ENCODE measurements around the gene LRRC27. TPM values are rescaled to one million over a fixed set of nuclear protein-coding genes. Genes with fewer than 3 reads are reported as not detected.

LRRC27 gene
- total and polyA plus RNA-seq, 12 donors, result 6.5 to 17.6 (median 9.9) TPM

DNA sequence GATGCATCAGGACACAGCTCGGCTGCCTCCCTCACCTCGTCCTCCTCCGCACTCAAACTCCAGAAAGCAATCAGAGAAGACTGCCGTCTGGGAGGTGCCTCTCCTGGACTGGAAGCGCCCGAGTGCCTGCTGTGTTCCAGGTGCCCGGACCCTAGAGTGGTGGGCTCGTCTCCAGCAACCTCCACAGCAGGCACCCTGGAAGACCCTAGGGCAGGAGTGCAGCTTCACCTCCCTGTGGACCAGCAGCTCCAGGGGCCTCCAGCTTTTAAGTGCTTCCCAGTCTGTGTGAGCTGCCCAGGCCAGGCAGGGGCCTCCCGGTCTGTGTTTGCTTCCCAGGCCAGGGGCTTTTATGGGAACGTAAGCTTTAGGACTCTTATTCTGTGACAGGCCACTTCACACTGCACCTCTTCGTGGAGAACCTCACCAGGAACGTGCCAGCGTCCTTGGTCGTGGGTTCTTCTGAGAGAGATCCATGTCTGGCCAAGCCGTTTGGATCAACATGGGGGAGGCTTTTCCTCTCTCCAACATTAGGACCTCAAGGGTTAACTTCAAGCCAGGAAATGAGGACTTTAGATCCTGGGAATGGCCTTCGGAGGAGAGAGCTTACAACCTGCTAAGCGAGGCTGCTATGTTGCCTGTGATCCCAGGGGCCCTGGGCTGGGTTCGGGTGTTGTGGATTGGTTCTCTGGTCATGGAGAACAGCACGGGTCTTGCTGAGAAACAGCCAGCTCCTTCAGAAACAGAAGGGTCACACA, 59.1 kb downstream of the LRRC27 start:
- Histone ChIP-seq H3K9me3 (replicated peaks in 1 of 3) (no peaks in the 10 kb centered on the region), H3K36me3 (replicated peaks in 1 of 2) (no peaks in the 10 kb centered on the region), H3K27me3 (no peaks in the 10 kb centered on the region), H3K27ac (no peak overlapping the region), H3K4me3 (no peak overlapping the region), H3K4me1 (replicated peaks in 1 of 2) (peaks cover 24 to 26% of the 10 kb centered on the region in 2 donors)
- intact Hi-C loops (cut with DNase I), result no loop called here
- peak in 5 of 7 donors; percentile 8 to 51 (median 26) for DNase-seq
- 84 to 87% (median 85%) methylated on average over 9 to 19 of the region's 19 CpGs for WGBS, 4 donors
- TF ChIP-seq POLR2A (IDR thresholded peaks at IDR 0.05), result no peak
- TF ChIP-seq, protein P1, sequence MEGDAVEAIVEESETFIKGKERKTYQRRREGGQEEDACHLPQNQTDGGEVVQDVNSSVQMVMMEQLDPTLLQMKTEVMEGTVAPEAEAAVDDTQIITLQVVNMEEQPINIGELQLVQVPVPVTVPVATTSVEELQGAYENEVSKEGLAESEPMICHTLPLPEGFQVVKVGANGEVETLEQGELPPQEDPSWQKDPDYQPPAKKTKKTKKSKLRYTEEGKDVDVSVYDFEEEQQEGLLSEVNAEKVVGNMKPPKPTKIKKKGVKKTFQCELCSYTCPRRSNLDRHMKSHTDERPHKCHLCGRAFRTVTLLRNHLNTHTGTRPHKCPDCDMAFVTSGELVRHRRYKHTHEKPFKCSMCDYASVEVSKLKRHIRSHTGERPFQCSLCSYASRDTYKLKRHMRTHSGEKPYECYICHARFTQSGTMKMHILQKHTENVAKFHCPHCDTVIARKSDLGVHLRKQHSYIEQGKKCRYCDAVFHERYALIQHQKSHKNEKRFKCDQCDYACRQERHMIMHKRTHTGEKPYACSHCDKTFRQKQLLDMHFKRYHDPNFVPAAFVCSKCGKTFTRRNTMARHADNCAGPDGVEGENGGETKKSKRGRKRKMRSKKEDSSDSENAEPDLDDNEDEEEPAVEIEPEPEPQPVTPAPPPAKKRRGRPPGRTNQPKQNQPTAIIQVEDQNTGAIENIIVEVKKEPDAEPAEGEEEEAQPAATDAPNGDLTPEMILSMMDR (IDR thresholded peaks at IDR 0.05), result no peak

DNA sequence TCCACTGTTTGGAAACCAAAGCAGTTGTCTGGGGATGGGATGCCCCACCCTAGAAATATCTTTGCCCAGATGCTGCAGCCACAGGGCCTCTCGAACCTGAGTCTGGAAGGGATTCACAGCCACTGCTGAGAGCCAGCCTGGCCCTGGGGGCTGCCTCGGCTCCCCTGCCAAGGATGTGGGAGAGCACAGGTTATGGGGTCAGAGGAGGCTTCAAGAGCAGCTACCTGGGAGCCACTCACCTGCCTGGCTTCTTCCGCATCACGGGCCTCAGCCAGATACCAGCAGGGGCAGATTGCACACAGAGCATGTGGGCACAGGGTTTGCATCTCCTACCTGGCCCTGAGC, 59.7 kb downstream of the LRRC27 start:
- intact Hi-C loops (cut with DNase I), result no loop called here
- no peak overlapping the region for H3K27ac ChIP-seq
- no peaks in the 10 kb centered on the region for H3K36me3 ChIP-seq (replicated peaks in 1 of 2)
- no peak overlapping the region for H3K4me3 ChIP-seq
- WGBS, 4 donors, result 73 to 100% (median 92%) methylated on average over 1 to 4 of the region's 4 CpGs
- peak in 3 of 7 donors; percentile 12 to 51 (median 17) for DNase-seq
- H3K4me1 ChIP-seq (replicated peaks in 1 of 2), result peaks cover 24 to 26% of the 10 kb centered on the region in 2 donors
- H3K9me3 ChIP-seq (replicated peaks in 1 of 3), result no peaks in the 10 kb centered on the region
- H3K27me3 ChIP-seq, result no peaks in the 10 kb centered on the region
- TF ChIP-seq, protein P1 (IDR thresholded peaks at IDR 0.05), result no peak
- TF ChIP-seq POLR2A (IDR thresholded peaks at IDR 0.05), result no peak

DNA sequence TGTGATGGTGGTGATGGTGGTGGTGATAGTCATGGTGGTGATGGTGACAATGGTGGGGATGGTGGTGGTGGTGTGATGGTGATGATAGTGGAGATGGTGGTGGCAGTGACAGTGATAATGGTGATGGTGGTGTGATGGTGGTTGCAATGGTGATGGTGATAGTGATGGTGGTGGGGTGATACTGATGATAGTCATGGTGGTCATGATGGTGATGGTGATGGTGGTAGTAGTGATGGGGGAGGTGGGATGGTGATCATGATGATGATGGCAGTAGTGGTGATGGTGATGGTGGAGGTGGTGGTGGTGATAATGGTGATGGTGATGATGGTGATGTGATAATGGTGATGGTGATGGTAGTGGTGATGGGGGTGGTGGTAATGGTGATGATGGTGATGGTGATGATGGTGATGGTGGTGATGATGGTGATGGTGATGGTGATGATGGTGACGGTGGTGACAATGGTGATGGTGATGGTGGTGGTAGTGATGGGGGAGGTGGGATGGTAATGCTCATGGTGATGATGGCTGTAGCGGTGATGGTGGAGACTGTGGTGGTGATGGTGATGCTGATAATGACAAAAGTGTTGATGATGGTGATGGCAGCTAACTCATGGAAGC, 60.3 kb downstream of the LRRC27 start:
- intact Hi-C loops (cut with DNase I), result no loop called here
- Histone ChIP-seq H3K36me3 (replicated peaks in 1 of 2) (no peaks in the 10 kb centered on the region), H3K4me3 (no peak overlapping the region), H3K27me3 (no peaks in the 10 kb centered on the region), H3K4me1 (replicated peaks in 1 of 2) (peaks cover 24 to 26% of the 10 kb centered on the region in 2 donors), H3K9me3 (replicated peaks in 1 of 3) (no peaks in the 10 kb centered on the region), H3K27ac (peak overlapping the region in 1 of 5 donors; percentile 95)
- 84 to 97% (median 95%) methylated on average over 2 of the region's 2 CpGs for WGBS, 4 donors
- peak in 3 of 7 donors; percentile 4 to 36 (median 9) for DNase-seq
- no peak for TF ChIP-seq POLR2A (IDR thresholded peaks at IDR 0.05)
- TF ChIP-seq, protein P1 (IDR thresholded peaks at IDR 0.05), result no peak

DNA sequence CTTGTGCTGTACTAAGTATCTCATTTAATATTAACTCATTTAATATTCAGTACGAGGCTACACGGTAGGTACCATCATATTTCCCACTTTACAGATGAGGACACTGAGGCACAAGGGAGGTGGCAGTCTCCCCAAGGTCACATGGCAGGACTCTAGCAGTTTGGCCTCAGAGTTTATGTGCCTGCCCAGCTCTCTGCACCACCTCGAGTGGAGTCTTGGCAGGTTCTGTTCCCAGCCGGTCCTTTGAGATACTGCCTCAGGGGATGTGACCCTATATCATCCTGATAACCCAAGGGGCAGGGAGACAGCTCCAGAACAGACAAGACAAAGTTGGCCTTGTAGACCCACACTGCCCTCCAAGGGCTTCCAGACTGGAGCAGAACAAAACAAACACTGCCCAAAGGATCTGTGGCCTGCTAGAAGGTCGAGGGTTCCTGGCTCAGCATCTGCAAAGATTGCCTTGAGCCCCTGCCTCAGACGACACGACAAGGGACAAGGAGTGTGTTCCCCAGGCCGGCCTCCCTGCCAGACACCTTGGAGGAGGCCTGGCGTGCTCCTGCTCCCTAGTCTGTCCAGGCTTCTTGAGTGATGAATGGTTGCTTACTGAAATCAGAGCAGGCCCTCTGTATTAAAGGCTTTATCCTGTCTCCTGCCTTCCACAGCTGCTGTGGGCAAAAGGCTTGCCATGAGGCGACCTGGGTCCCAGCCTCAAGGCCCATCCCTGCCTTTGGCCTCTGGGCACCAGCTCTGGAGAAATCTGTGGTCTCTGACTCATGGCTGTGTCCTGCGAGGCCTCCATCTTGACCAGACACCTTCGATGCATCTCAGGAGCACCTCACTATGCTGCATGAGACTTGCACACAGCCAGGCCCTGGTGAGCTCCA, 61.1 kb downstream of the LRRC27 start:
- DNase-seq, result peak in 6 of 7 donors; percentile 23 to 55 (median 27)
- Histone ChIP-seq H3K4me1 (replicated peaks in 1 of 2) (peaks cover 28 to 30% of the 10 kb centered on the region in 2 donors), H3K4me3 (no peak overlapping the region), H3K27me3 (no peaks in the 10 kb centered on the region), H3K27ac (peak overlapping the region in 3 of 5 donors; percentile 95 to 100 (median 99)), H3K36me3 (replicated peaks in 1 of 2) (no peaks in the 10 kb centered on the region), H3K9me3 (replicated peaks in 1 of 3) (no peaks in the 10 kb centered on the region)
- no peak for TF ChIP-seq POLR2A (IDR thresholded peaks at IDR 0.05)
- TF ChIP-seq, protein P1 (IDR thresholded peaks at IDR 0.05), result no peak
- 52 to 68% (median 65%) methylated on average over 9 to 12 of the region's 12 CpGs for WGBS, 4 donors
- intact Hi-C loops (cut with DNase I), result no loop called here

Measured in adrenal gland (tissue), 12 donors.